ENCODE measurements around the gene YTHDF2.

YTHDF2 gene

DNA sequence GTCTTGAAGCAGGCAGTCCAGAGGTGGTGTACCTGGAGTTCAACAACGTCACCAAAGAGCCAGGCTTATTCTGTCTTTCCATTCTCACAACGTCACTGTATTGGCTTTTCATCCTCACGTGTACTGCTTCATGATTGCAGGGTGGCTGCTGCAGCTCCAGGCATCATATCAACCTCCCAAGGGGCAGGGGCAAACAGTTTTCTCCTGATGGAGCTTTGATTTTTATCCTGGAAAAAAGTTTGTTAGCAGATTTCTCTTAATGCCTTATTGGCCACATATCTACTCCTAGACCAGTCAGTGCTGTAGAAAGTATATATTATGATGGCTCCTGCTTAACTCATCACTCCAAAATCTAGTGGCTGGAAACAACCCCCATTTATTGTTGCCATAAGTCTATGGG, 66.9 kb downstream of the YTHDF2 start:
- no peak for DNase-seq (ENCODE audit: low read depth)
- H3K4me3 ChIP-seq (replicated peaks; ENCODE audit: low read depth, low read length) = no peak overlapping the region
- TF ChIP-seq, protein P1, sequence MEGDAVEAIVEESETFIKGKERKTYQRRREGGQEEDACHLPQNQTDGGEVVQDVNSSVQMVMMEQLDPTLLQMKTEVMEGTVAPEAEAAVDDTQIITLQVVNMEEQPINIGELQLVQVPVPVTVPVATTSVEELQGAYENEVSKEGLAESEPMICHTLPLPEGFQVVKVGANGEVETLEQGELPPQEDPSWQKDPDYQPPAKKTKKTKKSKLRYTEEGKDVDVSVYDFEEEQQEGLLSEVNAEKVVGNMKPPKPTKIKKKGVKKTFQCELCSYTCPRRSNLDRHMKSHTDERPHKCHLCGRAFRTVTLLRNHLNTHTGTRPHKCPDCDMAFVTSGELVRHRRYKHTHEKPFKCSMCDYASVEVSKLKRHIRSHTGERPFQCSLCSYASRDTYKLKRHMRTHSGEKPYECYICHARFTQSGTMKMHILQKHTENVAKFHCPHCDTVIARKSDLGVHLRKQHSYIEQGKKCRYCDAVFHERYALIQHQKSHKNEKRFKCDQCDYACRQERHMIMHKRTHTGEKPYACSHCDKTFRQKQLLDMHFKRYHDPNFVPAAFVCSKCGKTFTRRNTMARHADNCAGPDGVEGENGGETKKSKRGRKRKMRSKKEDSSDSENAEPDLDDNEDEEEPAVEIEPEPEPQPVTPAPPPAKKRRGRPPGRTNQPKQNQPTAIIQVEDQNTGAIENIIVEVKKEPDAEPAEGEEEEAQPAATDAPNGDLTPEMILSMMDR (IDR thresholded peaks at IDR 0.05; ENCODE audit: low read length, missing control alignments) = no peak

DNA sequence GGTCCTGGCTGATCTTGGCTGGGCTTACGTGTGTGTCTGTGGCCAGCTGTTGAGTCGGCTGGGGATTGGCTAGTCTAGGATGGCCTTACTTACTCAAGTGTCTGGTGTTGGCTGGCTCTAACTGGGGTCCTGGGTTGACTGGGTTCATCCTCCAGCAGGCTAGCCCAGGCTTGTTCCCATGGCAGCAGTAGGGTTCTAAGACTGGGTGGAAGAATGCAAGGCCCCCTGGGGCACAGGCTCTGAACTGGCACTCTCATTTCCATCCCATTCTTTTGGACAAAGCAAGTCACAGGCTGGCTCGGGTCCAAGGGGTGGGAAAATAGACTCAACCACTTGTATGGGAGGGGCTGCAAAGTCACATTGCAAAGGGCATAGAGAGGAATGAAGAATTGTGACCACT, 67.3 kb downstream of the YTHDF2 start:
- TF ChIP-seq, protein P1 (IDR thresholded peaks at IDR 0.05; ENCODE audit: low read length, missing control alignments) = no peak
- no peak for DNase-seq (ENCODE audit: low read depth)

DNA sequence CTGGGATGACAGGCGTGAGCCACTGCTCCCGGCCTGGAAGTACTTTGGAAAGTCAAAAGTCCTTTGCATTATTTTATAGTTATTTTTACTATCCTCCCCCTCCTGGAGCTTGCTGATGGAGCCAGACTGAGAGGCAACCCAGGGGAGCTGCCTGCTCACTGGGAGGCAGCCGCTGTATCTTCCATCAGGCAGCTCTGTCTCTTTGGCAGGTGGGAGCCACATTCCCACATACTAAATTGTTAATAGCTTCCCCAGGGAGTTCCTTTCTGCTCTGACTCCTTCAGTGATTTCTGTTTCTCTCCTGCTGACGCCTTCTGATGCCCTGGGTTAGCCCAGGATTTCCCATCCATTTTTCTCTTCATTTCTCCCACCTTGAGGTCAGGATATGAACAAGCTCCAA, 70.3 kb downstream of the YTHDF2 start:
- TF ChIP-seq, protein P1 (IDR thresholded peaks at IDR 0.05; ENCODE audit: low read length, missing control alignments) = no peak
- DNase-seq (ENCODE audit: low read depth) = no peak
- no peak overlapping the region for H3K4me3 ChIP-seq (replicated peaks; ENCODE audit: low read depth, low read length)

More for the DNA sequence above, 67.3 kb downstream of the YTHDF2 start:
- no peak overlapping the region for H3K4me3 ChIP-seq (replicated peaks; ENCODE audit: low read depth, low read length)

DNA sequence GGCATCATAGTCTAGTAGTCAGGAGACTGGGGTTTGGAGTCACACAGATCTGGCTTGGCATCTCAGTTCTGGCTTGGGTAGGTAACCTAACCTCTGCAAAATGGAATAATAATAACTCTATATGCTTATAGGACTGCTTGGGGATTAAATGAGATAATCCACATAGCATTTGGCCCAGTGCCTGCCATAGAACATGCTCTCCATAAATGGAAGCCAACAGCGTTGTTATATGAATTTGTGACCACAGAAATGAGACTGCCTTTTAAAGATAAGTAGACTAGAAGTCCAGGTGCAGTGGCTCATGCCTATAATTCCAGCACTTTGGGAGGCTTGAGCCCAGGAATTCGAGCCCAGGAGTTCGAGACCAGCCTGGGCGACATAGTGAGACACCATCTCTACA, 71.2 kb downstream of the YTHDF2 start:
- TF ChIP-seq, protein P1 (IDR thresholded peaks at IDR 0.05; ENCODE audit: low read length, missing control alignments) = no peak
- H3K4me3 ChIP-seq (replicated peaks; ENCODE audit: low read depth, low read length) = no peak overlapping the region
- DNase-seq (ENCODE audit: low read depth) = no peak

DNA sequence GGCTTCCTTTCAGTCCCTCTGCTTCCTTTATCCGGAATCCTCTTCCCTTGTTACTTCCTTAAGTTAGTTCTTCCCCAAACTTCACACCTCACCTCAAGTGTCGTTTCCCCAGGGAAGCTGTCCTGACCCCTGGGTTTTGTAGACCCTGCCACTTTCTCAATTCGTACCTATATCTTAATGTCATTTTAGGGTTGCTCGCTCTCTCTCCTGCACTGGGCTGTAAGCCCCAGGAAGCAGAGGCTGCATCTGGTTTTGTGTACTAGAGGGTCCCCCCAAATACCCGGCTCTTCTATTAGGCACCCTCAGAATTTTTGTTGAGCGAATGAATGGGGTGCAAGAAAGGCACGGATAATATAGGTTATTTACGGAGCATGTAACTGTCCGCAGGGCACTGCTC, 74.6 kb downstream of the YTHDF2 start:
- TF ChIP-seq, protein P1 (IDR thresholded peaks at IDR 0.05; ENCODE audit: low read length, missing control alignments) = no peak
- no peak for DNase-seq (ENCODE audit: low read depth)
- no peak overlapping the region for H3K4me3 ChIP-seq (replicated peaks; ENCODE audit: low read depth, low read length)

DNA sequence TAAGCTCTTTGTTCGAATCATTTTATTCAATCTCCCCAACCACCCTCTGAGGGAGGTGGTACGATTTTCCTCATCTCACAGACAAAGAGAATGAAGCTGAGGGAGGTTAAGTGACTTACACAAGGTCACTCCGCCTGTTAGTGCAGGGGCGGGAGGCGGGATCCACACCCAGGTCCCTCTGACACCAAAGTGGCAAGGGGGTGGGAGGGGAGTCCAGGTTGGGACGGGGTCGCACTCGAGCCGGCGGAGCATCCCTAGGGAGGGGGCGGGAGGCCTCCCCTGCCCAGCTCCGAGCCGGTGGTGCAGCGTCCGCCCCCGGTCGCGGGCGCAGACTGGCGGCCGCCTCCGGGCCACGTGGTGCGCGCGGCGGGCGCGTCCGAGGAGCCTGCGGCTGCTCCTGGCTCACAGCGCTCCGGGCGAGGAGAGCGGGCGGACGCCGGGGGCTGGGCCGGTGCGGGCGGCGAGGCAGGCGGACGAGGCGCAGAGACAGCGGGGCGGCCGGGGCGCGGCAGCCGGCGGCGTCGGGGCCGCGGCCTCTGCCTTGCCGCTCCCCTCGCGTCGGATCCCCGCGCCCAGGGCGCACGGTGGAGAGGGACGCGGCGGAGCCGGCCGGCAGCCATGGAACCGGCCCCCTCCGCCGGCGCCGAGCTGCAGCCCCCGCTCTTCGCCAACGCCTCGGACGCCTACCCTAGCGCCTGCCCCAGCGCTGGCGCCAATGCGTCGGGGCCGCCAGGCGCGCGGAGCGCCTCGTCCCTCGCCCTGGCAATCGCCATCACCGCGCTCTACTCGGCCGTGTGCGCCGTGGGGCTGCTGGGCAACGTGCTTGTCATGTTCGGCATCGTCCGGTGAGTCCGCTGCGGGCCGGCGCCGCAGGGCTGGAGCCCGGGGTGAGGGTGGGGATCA, 75.3 kb downstream of the YTHDF2 start, which contains the start of gene OPRD1:
Gene OPRD1, plus strand, starts transcription at position 405 of the 903 bp plus-strand sequence. Its CDS starts 214 bp downstream, at position 619.
- TF ChIP-seq, protein P1 (IDR thresholded peaks at IDR 0.05; ENCODE audit: low read length, missing control alignments) = no peak
- no peak within 1 kb of the TSS for H3K4me3 ChIP-seq (replicated peaks; ENCODE audit: low read depth, low read length)
- DNase-seq (ENCODE audit: low read depth) = no peak
